Activated CD4-positive, alpha-beta T cell treated with anti-CD3 and anti-CD28 coated beads, Interleukin-2, amount 10 ng/mL, durations not matched to agents 24 days and 14 days (primary cell): ENCODE data around the gene ATCAY. TPM values are rescaled to one million over a fixed set of nuclear protein-coding genes. Genes with fewer than 3 reads are reported as not detected.

Source experiments
- DNase-seq: peaks from one replicate; pipeline ENCODE4 v3.0.0; 2022
- H3K27ac Mint-ChIP-seq: one replicate; pipeline ENCODE4 v1.8.0; 2022; ENCODE audit warnings: mild to moderate bottlenecking, mixed read lengths
- H3K27me3 Mint-ChIP-seq: one replicate; pipeline ENCODE4 v1.8.0; 2022; ENCODE audit warnings: mixed read lengths
- H3K36me3 Mint-ChIP-seq: one replicate; pipeline ENCODE4 v1.8.0; 2022; ENCODE audit warnings: low read depth, mild to moderate bottlenecking, mixed read lengths
- H3K4me1 Mint-ChIP-seq: one replicate; pipeline ENCODE4 v1.8.0; 2021; ENCODE audit warnings: mixed read lengths
- H3K4me3 Mint-ChIP-seq: one replicate; pipeline ENCODE4 v1.8.0; 2022; ENCODE audit warnings: mild to moderate bottlenecking, moderate library complexity, mixed read lengths
- H3K9me3 Mint-ChIP-seq: one replicate; pipeline ENCODE4 v1.8.0; 2021; ENCODE audit warnings: mixed read lengths
- intact Hi-C: fragments of 100-400 bp; cut with micrococcal nuclease; formaldehyde crosslinking; loops from one replicate; pipeline ENCODE4 v1.15.1; 2023
- total RNA-seq: library from RNA; stranded (reverse); gene quantifications from 2 replicates; pipeline ENCODE4 v1.2.3, GENCODE V29; 2022

ATCAY gene
- not detected in 2 replicates for total RNA-seq

GRCh38 chr19:3880471-3881271 is at the start of gene ATCAY:
Gene ATCAY, plus strand, starts transcription at chr19:3880685. Its CDS starts 5,083 bp downstream, at chr19:3885768.
- Mint-ChIP-seq H3K36me3 (no peaks in the 10 kb centered on the region), H3K4me1 (no peaks in the 10 kb centered on the region), H3K9me3 (no peaks in the 10 kb centered on the region), H3K27me3 (peaks cover 32% of the 10 kb centered on the region), H3K27ac (no peak within 1 kb of the TSS), H3K4me3 (no peak within 1 kb of the TSS)
- DNase-seq, result no peak
- intact Hi-C loops, result no loop called here

- Mint-ChIP-seq H3K4me1 (no peaks in the 10 kb centered on the region), H3K36me3 (no peaks in the 10 kb centered on the region), H3K27me3 (no peaks in the 10 kb centered on the region), H3K9me3 (no peaks in the 10 kb centered on the region), H3K4me3 (no peak overlapping the region), H3K27ac (no peak overlapping the region)
- intact Hi-C loops, result no loop called here
- no peak for DNase-seq
Measured at GRCh38 chr19:3831601-3832000, 48.9 kb upstream of the ATCAY start.

GRCh38 chr19:3832001-3832400 is 48.5 kb upstream of the ATCAY start:
- Mint-ChIP-seq H3K36me3 (no peaks in the 10 kb centered on the region), H3K27ac (no peak overlapping the region), H3K4me3 (no peak overlapping the region)

GRCh38 chr19:3833578-3834348 is 46.7 kb upstream of the ATCAY start:
- intact Hi-C loops, result no loop called here
- H3K36me3 Mint-ChIP-seq, result no peaks in the 10 kb centered on the region
- peaks cover 13% of the 10 kb centered on the region for H3K9me3 Mint-ChIP-seq
- no peak overlapping the region for H3K27ac Mint-ChIP-seq
- H3K4me3 Mint-ChIP-seq, result no peak overlapping the region
- H3K27me3 Mint-ChIP-seq, result no peaks in the 10 kb centered on the region
- no peaks in the 10 kb centered on the region for H3K4me1 Mint-ChIP-seq
- no peak for DNase-seq

More at GRCh38 chr19:3832001-3832400, 48.5 kb upstream of the ATCAY start:
- intact Hi-C loops, result no loop called here
- H3K4me1 Mint-ChIP-seq, result no peaks in the 10 kb centered on the region
- no peak for DNase-seq
- no peaks in the 10 kb centered on the region for H3K27me3 Mint-ChIP-seq
- no peaks in the 10 kb centered on the region for H3K9me3 Mint-ChIP-seq

- Mint-ChIP-seq H3K4me3 (no peak overlapping the region), H3K36me3 (no peaks in the 10 kb centered on the region), H3K27me3 (no peaks in the 10 kb centered on the region), H3K9me3 (peaks cover 13% of the 10 kb centered on the region), H3K4me1 (no peaks in the 10 kb centered on the region), H3K27ac (no peak overlapping the region)
- intact Hi-C loops, result no loop called here
- DNase-seq, result no peak
Measured at GRCh38 chr19:3834349-3835054, 46.0 kb upstream of the ATCAY start.

GRCh38 chr19:3835055-3835435 is 45.4 kb upstream of the ATCAY start:
- DNase-seq, result no peak
- H3K36me3 Mint-ChIP-seq, result no peaks in the 10 kb centered on the region
- intact Hi-C loops, result no loop called here

GRCh38 chr19:3836887-3837286 is 43.6 kb upstream of the ATCAY start:
- H3K4me1 Mint-ChIP-seq, result no peaks in the 10 kb centered on the region
- H3K27me3 Mint-ChIP-seq, result no peaks in the 10 kb centered on the region
- H3K27ac Mint-ChIP-seq, result no peak overlapping the region
- H3K36me3 Mint-ChIP-seq, result no peaks in the 10 kb centered on the region
- H3K9me3 Mint-ChIP-seq, result peaks cover 13% of the 10 kb centered on the region
- intact Hi-C loops, result no loop called here
- H3K4me3 Mint-ChIP-seq, result no peak overlapping the region
- no peak for DNase-seq

More at GRCh38 chr19:3835055-3835435, 45.4 kb upstream of the ATCAY start:
- Mint-ChIP-seq H3K27ac (no peak overlapping the region), H3K27me3 (no peaks in the 10 kb centered on the region), H3K4me3 (no peak overlapping the region), H3K4me1 (no peaks in the 10 kb centered on the region), H3K9me3 (peaks cover 13% of the 10 kb centered on the region)

GRCh38 chr19:3837332-3837731 is 43.2 kb upstream of the ATCAY start:
- no peaks in the 10 kb centered on the region for H3K27me3 Mint-ChIP-seq
- no peaks in the 10 kb centered on the region for H3K4me1 Mint-ChIP-seq
- DNase-seq, result no peak
- H3K4me3 Mint-ChIP-seq, result no peak overlapping the region
- no peaks in the 10 kb centered on the region for H3K36me3 Mint-ChIP-seq
- peaks cover 13% of the 10 kb centered on the region for H3K9me3 Mint-ChIP-seq
- intact Hi-C loops, result no loop called here
- no peak overlapping the region for H3K27ac Mint-ChIP-seq

- no peaks in the 10 kb centered on the region for H3K27me3 Mint-ChIP-seq
- no peak overlapping the region for H3K4me3 Mint-ChIP-seq
- no peaks in the 10 kb centered on the region for H3K4me1 Mint-ChIP-seq
- no peak overlapping the region for H3K27ac Mint-ChIP-seq
- H3K9me3 Mint-ChIP-seq, result peaks cover 13% of the 10 kb centered on the region
- no peak for DNase-seq
- H3K36me3 Mint-ChIP-seq, result no peaks in the 10 kb centered on the region
- intact Hi-C loops, result no loop called here
Measured at GRCh38 chr19:3837922-3838321, 42.6 kb upstream of the ATCAY start.

- no peaks in the 10 kb centered on the region for H3K4me1 Mint-ChIP-seq
- no peak overlapping the region for H3K27ac Mint-ChIP-seq
- no peak for DNase-seq
- no peaks in the 10 kb centered on the region for H3K27me3 Mint-ChIP-seq
- H3K36me3 Mint-ChIP-seq, result no peaks in the 10 kb centered on the region
- intact Hi-C loops, result no loop called here
- no peak overlapping the region for H3K4me3 Mint-ChIP-seq
- H3K9me3 Mint-ChIP-seq, result peaks cover 13% of the 10 kb centered on the region
Measured at GRCh38 chr19:3838661-3839060, 41.8 kb upstream of the ATCAY start.

- peaks cover 13% of the 10 kb centered on the region for H3K9me3 Mint-ChIP-seq
- H3K27me3 Mint-ChIP-seq, result no peaks in the 10 kb centered on the region
- no peak overlapping the region for H3K27ac Mint-ChIP-seq
- intact Hi-C loops, result no loop called here
- DNase-seq, result no peak
- H3K4me3 Mint-ChIP-seq, result no peak overlapping the region
- H3K4me1 Mint-ChIP-seq, result no peaks in the 10 kb centered on the region
- no peaks in the 10 kb centered on the region for H3K36me3 Mint-ChIP-seq
Measured at GRCh38 chr19:3839941-3840340, 40.5 kb upstream of the ATCAY start.

- intact Hi-C loops, result no loop called here
- Mint-ChIP-seq H3K36me3 (no peaks in the 10 kb centered on the region), H3K9me3 (peaks cover 13% of the 10 kb centered on the region), H3K27me3 (no peaks in the 10 kb centered on the region), H3K4me3 (no peak overlapping the region), H3K4me1 (no peaks in the 10 kb centered on the region), H3K27ac (no peak overlapping the region)
- DNase-seq, result no peak
Measured at GRCh38 chr19:3840804-3841203, 39.7 kb upstream of the ATCAY start.

GRCh38 chr19:3842948-3843347 is 37.5 kb upstream of the ATCAY start:
- DNase-seq, result no peak
- H3K36me3 Mint-ChIP-seq, result no peaks in the 10 kb centered on the region
- H3K27ac Mint-ChIP-seq, result no peak overlapping the region
- no peaks in the 10 kb centered on the region for H3K4me1 Mint-ChIP-seq
- H3K27me3 Mint-ChIP-seq, result no peaks in the 10 kb centered on the region
- H3K4me3 Mint-ChIP-seq, result no peak overlapping the region
- peaks cover 6% of the 10 kb centered on the region for H3K9me3 Mint-ChIP-seq
- intact Hi-C loops, result no loop called here

GRCh38 chr19:3844596-3844995 is 35.9 kb upstream of the ATCAY start:
- no peak for DNase-seq
- Mint-ChIP-seq H3K27ac (no peak overlapping the region), H3K36me3 (no peaks in the 10 kb centered on the region), H3K27me3 (no peaks in the 10 kb centered on the region), H3K4me1 (no peaks in the 10 kb centered on the region), H3K4me3 (no peak overlapping the region), H3K9me3 (no peaks in the 10 kb centered on the region)
- intact Hi-C loops, result no loop called here
